Measurements from ENCODE around the gene KIAA0040.

KIAA0040 gene

DNA sequence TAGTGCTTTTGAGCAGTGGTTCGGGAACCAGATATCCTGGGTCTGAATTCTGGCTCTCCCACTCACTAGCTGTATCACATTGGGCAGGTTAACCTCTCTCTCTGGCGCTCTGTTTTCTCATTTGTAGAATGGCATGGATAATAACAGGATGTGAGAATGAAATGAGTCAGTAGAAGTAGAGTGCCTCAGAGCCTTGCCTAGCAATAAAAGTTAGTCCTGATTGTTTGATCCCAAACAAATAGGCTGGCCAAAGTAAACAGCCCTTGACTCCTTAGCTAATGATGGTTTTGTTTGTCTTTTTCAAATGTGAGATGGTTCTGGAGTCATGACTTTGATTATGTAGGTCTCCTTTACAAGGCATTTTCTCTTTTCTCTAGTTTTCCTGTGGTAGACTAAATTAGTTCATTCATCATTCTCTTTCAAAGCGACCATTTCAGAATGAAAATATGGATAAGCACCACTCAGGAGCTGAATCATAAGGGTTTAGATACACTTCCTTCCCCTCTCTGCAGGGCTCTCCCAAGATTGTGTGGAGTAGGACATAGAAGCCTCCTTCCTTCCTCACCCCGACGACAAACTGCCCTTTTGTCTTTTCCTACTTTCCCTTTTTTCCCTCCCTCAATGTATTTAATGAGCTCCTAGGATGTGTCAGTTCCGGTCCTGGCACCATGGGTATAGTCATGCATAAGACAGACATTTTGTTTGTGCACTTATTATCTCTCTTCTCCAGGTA, 23.1 kb downstream of the KIAA0040 start:
- peak; percentile 7 for DNase-seq

- DNase-seq = no peak
Observed at GRCh38 chr1:175168782-175169181, 23.8 kb downstream of the KIAA0040 start.

- DNase-seq = no peak
Observed at GRCh38 chr1:175167861-175168260, 24.7 kb downstream of the KIAA0040 start.

- DNase-seq = no peak
Observed at GRCh38 chr1:175166746-175167145, 25.8 kb downstream of the KIAA0040 start.

DNA sequence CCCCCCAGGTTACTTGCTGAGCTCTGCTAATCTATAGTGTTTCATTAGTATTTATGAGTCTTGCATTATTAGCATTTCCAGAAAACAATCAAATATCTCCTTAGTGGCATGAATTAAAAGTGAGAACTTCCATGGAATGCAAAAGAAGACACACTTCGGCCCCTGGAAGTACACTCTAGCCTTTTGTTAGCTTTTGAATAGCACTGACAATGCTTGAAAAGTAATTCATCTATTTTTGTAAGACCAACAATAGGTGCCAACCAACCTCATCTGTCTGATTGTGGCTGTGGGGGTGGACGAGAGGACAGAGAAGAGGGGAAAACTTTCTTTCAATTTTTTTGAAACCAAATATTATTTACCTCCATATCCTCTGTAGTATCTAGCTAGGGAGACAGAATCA, 27.8 kb downstream of the KIAA0040 start:
- DNase-seq = no peak

- DNase-seq = no peak
Observed at GRCh38 chr1:175163702-175164101, 28.9 kb downstream of the KIAA0040 start.

DNA sequence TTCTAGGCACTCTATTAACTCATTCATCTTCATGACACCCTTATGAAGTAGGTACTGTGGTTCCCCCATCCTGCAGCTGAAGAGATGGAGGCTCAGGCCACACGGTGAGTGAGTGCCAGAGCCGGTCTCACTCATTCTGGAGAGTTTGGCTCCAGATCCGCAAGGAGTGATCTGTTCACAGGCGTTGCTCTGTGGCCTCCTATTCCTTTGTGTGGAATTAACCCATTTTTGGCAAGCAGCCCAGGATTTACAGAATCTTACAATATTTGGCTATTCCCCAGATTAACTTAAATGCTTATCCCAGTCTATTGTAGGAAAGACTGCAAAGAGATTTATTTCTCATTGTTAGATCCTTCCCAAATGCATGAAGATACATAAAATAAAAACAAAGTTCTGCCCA, 29.6 kb downstream of the KIAA0040 start:
- no peak for DNase-seq

DNA sequence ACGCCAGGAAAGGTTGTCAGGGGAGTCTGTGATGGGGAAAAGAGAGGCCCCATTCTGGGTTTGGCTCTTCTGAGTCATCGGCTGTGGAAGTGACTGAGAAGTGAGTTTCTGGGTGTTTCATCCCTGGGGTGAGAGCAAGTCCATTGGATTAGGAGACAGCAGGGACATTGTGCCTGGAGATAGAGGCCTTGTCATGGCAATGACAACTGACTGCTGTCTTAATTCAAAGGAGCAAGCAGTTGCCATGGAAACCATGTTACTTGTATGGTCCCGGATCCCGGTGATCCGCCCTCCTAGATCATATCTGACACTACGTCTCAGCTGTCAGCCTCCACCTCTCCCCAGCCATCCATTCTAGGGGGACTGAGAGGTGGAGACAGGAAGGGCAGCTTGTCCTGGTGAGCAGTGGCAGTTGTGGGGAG, 34.4 kb downstream of the KIAA0040 start:
- no peak for DNase-seq

GRCh38 chr1:175157200-175157599, 35.4 kb downstream of the KIAA0040 start:
- DNase-seq = no peak

DNA sequence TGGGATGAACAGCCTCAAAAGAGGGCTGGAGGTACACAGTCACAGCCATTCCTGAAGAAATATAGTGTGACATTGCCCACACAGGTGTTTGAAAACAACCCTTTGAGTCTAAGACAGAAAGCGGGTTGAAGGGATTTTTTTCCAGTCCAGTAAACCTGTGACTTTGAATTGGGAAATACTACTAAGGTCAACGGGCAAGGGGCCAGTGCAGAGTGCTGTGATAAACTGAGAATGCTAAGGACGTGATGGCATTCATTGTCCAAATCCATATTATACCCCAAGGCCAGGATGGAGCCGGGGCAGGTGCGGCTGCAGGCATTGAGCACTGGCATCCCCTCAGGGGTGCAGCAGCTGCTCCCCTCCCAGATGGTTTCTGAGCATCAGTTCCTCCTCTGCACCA, 36.6 kb downstream of the KIAA0040 start:
- DNase-seq = no peak

DNA sequence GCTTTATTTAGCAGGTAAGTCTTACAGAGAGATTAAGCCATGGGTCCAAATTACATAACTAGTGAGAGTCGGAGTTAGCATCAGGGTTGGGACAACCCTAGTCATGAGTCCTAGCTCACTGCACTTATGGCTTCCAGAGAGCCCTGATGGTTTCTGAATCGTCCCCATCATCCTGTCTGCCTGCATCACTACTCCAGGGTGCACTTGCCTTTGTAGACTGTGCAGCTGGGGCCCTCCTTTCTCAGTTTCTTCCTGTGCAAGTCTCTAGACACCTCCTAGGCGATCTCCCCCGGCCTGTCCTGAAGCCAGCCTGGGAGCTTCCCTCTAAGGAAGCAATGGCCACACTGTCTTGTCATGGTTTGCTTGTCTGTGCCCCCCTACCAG, 37.1 kb downstream of the KIAA0040 start:
- no peak for DNase-seq

- DNase-seq = peak; percentile 42
Observed at GRCh38 chr1:175154629-175155472, 37.7 kb downstream of the KIAA0040 start.

- DNase-seq = peak; percentile 33
Observed at GRCh38 chr1:175152006-175152652, 40.4 kb downstream of the KIAA0040 start.

DNA sequence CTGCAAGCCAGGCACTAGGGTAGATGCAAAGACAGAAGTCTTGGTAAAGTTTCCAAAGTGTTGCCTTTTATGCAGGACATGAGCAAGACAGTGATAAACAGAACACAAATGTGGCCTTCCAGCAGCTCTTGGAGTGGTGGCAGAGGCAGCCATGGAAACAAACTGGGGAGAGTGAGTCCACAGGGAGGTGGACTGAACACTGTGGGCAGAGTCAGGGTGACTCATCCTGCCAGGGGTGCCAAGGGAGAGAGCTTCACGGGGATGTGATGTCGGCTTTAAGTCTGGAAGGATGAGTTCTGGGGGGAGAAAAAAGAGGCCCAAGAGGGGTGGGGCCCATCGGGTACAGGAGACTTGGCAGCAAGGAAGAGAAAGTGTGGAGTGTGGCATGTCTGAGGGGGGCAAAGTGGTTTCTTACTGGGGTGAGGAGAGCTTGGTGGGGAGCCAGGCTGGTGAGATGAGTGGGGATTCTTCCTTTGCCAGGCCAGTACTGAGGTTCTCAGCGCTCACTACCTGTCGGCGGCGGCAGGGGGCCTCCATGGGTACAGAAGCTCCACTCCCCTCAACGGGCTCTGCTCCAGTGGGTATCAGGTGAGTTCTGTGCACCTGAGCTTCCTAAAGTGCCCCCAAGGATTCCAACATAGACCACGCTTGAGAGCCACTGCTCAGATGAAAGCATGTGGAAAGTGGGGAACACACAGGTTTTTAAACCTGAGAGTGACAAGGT, 41.8 kb downstream of the KIAA0040 start:
- peak; percentile 13 for DNase-seq

DNA sequence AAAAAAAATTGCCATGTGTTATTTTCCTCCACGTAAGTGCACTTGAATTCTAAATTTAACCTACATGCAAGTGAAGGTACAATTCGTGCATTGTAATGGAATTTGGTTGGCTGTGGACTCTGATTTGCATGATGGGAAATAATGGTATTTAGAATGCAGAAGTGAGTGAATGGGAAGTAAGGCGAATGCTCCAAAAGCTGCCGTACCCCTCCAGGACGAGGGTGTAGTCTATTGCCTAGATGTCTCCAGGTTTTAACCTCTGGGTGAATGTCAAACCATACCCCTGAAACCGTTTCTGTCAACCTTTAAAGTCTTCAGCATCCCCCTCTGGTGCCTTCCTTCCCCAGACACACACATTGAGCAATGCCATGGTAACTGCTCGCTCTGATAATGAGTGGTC, 44.5 kb downstream of the KIAA0040 start:
- DNase-seq = no peak

DNA sequence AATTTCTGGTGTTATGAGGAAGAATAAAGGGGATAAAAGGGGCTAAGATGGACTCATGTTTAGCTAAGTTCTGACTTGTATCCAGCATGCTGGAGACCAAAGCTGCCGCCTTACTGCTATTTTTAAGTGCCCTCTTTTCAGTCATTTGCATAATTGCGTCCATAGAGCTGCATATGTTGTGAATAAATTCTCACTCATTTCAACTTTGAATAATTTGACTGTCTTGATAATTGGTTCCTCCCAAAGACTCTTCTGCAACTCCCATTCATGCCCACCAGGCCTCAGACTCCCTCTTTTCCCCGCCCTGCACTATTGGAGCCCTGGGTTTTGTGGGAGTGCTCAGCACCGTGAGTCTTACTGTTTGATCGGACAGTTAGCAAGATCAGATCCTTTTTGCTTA, 45.0 kb downstream of the KIAA0040 start:
- no peak for DNase-seq

- peak; percentile 55 for DNase-seq
Observed at GRCh38 chr1:175146529-175147213, 45.9 kb downstream of the KIAA0040 start.

DNA sequence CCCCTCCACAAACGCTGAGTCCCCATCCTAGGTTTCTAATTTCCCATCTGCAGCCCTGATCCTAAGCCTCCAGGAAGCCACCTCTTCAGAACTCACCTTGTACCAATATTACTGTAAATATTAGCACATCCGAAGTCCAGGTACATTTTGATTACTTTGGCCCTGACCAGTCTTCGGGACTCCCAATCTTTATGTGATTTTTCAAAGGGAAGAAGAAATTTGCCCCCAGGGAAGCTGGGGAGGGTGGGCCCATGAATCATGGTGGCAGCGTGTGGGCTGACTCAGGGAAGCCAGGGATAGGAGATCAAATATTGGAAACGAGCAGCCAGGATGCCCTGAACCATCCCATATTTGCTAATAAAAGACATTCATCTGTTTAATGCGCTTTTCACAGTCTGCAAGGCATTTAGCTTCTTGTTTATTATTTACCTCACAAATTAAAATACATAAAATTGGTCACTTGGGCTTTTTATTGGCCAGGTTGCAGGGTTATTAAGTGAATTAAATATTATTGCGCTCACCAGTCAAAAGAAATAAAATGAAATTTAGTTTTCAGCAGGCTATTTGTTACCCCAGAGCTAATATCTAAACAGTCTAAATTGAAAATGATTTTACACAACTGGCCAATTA, 46.6 kb downstream of the KIAA0040 start:
- peak; percentile 43 for DNase-seq

- DNase-seq = no peak
Observed at GRCh38 chr1:175138579-175138978, 54.0 kb downstream of the KIAA0040 start.

- DNase-seq = no peak
Observed at GRCh38 chr1:175137369-175137768, 55.2 kb downstream of the KIAA0040 start.

DNA sequence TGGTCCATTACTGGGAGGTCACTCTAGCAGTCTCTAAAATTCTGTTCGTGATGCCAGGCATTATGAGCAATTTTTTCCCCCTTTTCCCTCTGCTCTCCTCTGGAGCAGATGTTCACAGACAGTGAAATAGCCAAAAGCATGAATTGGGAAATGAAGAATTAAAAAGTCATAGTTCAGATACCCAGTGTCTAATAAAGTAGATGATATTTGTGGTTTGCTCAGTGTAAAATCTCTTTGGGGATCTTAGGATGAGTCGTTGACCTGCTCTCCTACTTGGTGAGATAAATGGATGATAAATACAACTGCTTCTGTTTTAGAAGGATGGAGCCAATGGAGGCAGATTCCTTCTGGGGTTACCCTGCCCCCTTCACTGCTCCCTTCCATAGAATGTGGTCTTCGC, 56.3 kb downstream of the KIAA0040 start:
- no peak for DNase-seq

DNA sequence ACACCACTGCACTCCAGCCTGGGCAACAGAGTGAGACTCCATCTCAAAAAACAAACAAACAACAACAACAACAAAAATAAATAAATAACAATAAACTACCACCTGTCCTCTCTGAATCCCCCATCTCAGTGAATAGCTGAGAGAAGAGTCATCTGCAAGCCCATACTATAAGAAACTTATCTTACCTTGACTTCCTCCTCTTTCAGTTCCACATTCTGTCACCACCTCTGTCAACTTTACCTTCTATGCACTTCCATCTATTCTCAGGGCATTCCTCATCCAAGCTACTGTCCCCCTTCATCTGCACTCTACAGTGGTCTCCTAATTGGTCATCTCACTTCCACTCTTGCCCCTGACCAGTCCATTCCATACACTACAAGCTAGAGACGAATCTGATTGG, 58.1 kb downstream of the KIAA0040 start:
- DNase-seq = no peak

All from EL (cell line).